Stimulated activated CD4-positive, alpha-beta T cell treated with anti-CD3 and anti-CD28 coated beads, Interleukin-12 subunit alpha, Interleukin-12 subunit beta, amount 100 ng/mL, for 4 hours (primary cell): ENCODE data around the gene PCCB.
"Not testable (repeated sequence)": the region's sequence is repeated elsewhere in the genome, so short reads cannot be mapped to it uniquely, and the experiment has no call there.

ENCODE experiments used
- DNase-seq: peaks from one replicate; pipeline ENCODE4 v3.0.0-alpha.2; 2020

The PCCB gene

DNA sequence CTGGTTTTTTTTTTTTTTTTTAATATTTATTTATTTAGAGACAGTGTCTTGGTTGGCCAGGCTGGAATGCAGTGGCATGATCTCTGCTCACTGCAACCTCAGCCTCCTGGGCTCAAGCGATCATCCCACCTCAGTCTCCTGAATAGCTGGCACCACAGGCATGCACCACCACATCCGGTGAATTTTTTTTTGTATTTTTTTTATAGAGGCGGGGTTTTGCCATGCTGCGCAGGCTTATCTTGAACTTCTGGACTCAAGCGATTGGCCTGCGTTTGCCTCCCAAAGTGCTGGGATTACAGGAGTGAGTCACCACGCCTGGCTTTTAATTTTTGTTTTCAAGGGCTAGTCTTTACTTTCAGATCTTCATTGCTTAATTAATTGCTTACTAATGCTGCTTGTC, 13.1 kb downstream of the PCCB start:
- DNase-seq: no peak

DNA sequence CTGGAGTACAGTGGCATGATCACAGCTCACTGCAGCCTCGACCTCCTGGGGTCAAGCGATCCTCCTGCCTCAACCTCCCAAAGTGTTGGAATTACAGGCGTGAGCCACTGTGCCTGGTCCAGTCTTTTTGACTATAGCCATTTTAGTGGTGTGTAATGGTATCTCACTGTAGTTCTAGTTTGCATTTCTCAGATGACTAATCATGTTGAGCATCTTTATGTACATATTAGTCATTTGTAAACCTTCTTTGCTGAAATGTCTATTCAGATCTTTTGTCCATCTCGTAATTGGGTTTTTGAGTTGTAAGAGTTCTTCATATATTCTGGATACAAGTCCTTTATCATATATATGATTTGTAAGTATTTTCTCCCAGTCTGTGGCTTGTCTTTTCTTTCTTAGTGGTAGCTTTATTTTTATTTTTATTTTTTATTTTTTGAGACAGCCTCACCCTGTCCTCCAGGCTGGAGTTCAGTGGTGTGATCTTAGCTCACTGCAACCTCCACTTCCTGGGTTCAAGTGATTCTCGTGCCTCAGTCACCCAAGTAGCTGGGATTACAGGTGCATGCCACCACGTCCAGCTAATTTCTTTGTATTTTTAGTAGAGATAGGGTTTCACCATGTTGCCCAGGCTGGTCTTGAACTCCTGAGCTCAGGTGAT, 16.5 kb downstream of the PCCB start:
- DNase-seq: not testable (repeated sequence)

DNA sequence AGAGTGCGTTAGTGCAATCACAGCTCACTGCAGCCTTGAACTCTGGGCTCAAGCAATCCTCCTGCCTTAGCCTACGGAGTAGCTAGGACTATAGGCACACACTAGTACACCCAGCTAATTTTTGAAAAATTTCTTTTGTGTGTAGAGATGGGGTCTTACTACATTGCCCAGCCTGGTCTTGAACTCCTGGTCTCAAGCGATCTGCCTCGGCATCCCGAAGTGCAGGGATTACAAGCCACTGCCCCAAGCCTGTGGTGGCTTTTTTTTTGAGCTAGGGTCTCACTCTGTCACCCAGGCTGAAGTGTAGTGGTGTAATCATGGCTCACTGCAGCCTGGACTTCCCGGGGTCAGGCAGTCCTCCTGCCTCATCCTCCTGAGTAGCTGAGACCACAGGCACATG, 17.1 kb downstream of the PCCB start:
- no peak for DNase-seq

DNA sequence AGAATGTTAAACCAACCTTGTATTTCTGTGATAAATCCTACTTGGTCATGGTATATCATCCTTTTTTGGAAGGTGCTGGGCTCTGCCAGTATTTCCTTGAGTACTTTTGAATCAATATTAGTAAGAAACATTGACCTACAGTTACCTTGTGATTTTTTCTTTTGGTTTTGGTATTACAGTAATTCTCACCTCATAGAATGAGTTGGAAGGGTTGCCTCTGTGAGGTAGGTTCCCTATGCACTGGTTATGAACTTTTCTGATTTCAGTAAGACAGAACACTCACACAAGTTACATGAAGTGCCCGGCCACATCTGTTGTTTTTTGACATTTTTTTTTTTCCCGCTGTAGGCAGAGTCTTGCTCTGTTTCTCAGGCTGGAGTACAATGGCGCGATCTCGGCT, 20.0 kb downstream of the PCCB start:
- no peak for DNase-seq

DNA sequence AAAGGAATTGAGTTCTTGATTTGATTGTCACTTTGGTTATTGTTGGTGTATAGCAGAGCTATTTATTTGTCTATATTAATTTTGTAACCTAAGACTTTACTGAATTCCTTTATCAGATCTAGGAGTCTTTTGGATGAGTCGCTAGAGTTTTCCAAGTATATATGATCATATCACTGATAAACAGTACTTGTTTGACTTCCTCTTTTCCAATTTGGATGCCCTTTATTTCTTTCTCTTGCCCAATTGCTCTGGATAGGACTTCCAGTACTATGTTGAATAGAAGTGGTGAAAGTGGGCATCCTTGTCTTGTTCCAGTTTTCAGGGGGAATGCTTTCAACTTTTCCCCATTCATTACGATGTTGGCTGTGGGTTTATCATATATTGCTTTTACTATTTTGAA, 21.5 kb downstream of the PCCB start:
- not testable (repeated sequence) for DNase-seq

DNA sequence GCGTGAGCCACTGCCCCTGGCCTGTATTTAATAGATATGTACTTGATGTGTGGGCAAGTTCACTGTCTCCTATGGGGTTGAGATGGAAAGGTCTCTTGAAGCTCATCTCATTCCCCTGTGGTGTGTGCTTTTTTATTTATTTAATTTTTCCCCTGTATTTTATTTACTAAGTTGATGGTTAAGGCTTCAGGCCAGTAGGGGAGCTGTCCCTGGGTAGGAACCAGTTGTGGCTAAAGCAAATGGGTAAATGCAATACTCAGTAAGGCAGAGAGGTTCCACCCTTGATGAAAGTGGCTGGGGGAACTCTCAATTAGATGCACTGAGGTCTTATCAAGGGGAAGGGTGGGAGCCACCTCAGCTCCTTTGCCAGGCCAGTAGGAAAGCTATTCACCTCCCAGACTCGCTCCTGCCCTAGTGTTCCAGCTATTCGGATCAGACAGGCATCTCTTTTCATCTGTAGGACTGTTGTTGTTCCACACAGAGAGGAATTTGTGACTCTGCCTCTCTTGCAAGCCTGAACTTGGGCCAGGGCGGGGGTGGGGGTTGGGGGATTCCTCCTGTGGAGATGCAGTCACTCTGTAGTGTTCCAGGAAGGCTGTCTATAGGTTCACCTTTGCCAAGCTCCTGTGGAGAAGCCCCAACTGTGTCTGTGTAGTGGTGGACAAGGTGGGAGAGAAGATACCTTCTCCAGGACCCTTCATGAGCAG, 26.1 kb downstream of the PCCB start:
- DNase-seq: no peak

DNA sequence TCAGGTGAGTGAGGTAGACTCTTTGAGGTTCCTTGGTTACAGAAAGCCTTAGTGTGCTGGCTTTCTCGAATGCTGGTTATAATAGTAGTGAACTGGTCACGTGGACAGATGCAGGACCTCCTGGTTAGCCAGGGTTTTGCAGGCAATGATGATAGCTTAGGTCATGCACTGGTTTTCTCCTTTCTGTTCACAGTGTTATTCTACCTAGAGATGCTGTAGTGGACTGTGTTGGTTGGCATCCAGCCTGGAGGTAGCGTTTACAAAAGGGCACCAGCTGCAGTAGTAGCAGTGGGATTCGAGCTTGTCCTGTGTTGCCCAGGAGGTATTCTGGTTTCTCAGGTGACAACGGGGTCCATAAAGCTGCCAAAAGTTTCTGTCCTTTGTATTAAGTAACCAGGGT, 27.0 kb downstream of the PCCB start:
- DNase-seq: no peak

DNA sequence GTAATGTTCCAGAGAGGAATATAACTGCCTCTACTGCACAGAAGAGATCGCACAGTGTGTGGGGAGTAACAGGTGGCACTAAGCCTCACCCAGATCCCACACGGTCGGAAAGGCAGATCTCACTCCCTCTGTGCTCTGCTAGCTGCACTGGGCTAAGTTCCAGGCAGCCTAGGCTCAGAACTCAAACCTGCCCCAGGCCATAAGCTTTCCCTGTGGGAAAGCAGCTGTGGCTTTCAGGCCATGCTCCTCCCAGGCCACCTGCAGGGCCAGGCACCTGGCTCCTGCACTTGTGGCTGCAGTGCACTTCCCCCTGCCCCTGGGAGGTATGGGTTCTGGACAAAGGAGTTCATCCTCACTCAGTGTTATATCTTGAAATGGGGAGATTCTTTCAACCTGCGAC, 27.5 kb downstream of the PCCB start:
- DNase-seq: no peak

DNA sequence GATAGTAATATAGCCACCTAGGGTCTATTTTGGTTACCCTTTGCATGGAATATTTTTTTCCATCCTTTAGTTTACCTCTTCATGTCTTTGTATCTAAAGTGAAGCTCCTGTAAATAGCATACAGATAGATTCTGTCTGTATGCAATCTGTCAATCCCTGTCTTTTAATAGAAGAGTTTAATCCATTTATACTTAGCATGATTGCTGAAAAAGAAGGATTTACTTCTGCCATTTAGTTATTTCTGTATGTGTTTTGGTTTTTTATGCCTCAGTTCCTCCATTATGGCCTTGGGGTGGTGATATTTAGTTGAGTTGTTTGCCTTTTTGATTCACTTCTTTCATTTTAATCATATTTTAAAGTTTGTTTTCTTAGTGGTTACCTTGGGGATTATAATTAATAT, 29.0 kb downstream of the PCCB start:
- no peak for DNase-seq

DNA sequence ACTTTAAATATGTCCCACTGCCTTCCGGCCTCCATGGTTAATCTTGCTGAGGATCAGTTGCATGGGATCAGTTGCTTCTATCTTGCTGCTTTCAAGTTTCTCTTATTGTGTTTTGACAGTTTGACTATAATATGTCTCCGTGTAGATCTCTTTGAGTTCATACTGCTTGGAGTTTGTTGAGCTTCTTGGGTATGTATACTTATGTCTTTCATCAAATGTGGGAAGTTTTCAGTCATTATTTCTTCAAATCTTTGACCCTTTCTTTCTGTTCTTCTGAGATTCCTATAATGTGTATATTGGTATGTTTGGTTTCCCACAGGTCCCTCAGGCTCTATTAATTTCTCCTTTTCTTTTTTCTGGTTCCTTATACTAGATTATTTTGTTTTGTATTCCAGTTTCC, 30.8 kb downstream of the PCCB start:
- DNase-seq: no peak

DNA sequence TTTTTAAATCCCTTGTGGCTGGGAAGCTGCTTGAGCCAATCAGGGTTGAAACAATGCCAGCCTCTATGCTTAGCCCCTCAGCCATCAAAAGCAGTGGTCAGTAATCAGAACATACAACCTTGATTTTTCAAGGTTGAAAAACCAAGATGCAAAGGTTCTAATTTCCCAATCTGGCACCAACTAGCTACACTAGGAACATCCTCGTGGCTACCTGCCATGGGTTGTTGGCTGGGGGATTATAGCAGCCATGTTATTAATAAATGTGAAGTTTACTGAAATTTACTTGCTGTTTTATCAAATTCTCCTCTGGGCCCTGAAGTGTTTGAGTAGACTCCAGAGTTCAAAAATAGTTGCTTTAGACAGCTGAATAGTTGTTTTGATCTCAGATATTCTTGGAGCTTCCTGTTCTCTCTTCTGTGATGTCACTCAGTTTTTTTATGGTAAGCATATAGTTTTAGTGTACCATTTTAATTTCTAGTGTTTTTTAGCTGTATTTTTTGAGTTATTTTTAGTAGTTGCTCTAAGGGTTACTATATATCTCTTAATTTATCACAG, 31.9 kb downstream of the PCCB start:
- DNase-seq: no peak

DNA sequence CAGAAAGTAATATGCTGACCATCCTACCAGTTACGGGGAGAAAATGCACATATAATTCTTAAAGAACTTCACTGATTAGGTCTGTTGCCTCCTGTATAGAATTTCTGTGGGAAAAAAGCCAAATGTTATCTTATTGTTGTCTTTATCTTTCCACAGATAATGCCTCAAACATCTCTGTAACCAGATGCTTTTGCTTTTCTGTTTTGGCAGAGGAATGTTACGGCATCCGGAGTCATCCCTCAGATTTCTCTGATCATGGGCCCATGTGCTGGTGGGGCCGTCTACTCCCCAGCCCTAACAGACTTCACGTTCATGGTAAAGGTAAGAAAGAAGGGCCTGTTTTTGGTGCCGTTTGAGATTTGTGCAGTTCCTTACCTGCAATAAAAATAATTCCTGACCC, 33.5 kb downstream of the PCCB start:
- no peak for DNase-seq

DNA sequence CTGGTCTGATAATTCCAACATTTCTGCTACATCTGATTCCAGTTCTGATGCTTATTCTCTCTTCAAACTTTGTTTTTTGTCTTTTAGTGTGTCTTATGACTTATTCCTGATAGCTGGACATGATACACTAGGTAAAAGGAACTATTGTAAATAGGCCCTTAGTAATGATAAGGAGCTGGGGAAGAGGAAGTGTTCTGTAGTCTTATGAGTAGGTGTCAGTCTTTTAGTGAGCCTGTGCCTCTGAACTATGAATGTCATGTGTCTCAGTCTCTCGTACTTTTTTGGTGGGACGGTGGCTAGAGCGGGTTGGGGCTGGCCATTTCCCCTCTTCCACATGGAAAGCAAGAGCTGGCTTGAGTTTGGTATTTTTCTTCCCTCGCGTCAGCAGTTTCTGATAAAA, 41.2 kb downstream of the PCCB start:
- DNase-seq: no peak

DNA sequence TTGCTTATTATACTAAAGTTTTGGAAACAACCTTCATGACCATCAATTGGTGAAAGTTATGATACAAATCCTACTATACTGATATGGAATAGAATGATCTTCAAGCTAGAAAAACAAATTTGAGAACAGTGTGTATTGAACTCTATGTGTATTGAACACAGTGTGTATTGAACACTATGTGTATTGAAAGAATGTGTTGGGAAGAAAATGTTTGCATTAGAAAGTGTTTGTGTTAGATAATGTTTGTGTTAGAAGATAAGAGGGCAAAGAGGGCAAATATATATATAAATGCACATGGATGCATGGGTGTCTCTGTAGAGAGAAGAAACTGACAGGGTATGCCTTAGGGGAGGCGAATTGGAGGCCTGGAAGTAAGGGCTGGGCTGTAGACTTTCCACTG, 42.4 kb downstream of the PCCB start:
- DNase-seq: no peak

DNA sequence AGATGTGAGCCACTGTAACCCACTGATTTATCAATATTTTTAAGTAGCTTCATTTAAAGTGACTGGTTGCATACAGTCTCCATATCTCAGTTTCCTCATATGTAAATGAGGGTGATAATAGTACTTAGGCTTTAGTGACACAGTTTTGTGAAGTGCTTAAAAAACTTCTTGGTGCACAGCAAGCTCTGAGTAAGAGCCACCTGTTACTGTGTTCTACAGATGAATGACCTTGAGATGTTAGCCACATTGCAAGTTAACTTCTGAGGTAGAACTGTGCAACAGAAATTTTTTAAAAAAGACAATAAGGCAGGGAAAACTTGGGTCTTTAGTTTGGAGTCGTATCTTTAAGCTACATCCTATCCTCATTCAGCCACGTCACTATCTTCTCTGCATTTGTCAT, 43.1 kb downstream of the PCCB start:
- DNase-seq: no peak

DNA sequence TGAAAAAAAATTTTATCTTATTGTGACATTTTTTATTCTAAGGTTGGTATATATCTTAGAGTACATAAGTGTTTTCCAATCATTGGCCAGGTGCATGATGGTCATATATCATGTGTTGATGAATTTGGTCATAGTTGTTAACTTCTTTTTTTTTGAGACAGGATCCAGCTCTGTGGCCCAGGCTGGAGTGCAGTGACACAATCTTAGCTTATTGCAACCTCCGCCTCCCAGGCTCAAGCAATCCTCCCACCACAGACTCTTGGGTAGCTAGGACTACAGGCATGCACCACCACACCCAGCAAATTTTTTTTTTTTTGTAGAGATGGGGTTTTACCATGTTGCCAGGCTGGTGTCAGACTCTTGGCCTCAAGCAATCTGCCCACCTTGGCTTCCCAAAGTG, 44.0 kb downstream of the PCCB start:
- no peak for DNase-seq

DNA sequence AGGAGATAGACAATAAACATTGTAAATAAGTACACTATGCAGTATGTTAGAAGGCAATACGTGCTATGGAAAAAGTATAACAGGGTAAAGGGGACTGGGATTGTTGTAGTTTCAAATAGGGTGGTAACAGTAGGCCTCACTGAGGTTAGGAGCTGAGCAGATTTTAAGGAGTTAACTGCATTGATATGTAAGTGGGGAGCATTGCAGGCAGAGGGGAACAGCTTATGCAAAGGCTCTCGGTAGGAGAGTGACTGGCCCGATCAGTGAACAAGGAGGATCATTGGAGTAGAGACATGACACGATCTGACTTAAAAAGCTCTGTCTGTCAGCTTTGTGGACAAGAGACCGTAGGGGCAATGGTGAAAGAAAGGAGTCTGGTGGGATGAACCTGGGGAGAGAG, 46.8 kb downstream of the PCCB start:
- no peak for DNase-seq

DNA sequence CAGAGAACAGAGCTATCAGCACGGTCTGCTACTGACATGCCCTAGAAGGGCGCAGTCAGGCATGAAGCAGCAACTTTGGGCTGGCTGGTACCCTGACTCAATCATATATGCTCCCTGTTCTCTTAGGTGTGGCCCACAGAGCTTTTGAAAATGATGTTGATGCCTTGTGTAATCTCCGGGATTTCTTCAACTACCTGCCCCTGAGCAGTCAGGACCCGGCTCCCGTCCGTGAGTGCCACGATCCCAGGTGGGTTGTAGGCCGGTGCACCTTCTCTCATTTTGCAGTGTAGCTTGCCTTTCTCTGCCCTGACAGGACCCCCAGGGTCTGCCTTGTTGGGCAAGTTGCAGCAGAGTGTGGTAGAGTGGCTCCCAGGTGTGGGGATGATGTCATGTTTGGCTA, 47.7 kb downstream of the PCCB start:
- DNase-seq: no peak

DNA sequence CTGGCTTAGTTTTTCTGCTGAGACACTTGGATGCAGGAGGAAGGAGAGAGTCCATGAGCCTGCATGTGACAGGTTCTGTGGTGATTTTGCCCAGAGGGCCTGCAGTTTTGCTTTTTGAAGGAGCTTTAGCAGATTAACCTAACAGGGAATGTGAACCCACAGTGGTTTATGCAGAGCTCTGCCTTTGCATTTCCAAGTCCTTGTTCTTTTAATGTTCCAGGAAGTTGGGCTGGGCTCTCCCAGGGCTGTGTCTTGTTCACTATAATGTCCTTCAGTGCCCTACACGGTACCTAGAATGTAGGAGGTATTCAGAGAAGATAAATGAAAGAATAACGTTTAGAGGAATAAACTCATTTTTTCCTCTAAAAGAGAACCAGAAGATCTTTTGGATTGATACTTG, 50.3 kb downstream of the PCCB start:
- no peak for DNase-seq

DNA sequence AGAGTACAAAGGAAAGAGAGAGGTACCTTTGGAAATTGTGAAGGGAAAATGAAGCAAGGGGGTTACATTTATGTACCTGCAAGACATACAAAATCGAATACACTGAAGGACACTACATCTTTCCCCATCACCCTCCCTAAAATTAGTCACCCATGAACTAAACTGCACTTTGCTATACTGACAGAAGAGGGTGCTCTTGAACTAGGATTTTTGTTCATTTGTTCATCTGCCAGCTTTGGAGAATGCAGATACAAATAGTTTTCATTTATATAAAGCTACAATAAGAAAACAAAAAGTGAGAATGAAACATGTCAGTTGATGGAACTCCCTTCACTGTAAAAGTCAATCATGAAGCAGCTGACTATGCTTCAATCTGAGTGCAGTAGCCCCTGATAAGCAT, 55.7 kb downstream of the PCCB start:
- DNase-seq: no peak

DNA sequence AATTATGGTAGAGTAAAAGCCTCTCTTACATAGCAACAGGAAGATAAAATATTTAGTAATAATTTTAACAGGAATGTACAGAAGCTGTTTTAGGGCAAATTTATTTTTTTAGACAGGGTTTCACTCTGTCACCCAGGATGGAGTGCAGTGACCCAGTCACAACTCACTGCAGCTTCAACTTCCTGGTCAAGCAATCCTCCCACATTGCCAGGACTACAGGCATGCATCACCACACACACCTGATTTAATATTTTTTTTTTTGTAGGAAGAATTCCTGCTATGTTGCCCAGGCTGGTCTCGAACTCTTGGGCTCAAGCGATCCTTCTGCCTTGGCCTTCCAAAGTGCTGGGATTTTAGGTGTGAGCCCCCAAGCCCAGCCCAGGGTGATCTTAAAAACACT, 61.1 kb downstream of the PCCB start:
- no peak for DNase-seq

DNA sequence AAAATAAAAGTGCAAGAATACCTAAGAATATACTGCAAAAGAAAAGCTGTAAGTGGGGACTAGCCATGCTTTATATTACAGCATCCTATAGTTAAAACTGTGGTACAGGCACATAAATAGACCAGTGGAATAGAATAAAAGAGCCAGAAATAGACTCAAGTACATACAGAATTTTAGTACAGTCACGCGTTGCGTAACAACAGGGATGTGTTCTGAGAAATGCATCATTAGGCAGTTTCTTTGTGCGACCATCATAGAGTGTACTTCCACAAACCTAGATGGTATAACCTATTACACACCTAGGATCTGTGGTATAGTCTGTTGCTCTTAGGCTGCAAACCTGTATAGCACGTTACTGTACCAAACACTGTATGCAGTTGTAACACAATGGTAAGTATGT, 61.8 kb downstream of the PCCB start:
- no peak for DNase-seq

DNA sequence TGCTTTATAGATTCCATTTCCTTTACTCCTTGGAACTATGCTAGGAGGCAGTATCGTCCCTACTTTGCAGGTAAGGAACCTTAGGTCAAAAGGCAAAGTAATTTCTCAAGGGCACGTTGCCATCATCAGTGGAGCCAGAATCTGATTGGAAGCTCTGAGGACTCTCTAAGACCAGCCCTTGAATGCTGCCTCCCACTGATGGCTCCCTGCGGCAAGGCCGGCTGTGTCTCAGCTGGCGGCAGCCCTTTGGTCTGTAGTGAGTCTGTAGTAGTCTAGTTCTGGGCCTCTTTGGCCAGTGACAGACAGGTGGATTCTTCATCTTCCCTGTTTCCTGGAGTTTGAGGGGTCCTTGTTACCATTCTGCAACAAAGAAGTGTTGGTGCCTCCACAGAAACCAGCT, 76.2 kb downstream of the PCCB start:
- DNase-seq: no peak

DNA sequence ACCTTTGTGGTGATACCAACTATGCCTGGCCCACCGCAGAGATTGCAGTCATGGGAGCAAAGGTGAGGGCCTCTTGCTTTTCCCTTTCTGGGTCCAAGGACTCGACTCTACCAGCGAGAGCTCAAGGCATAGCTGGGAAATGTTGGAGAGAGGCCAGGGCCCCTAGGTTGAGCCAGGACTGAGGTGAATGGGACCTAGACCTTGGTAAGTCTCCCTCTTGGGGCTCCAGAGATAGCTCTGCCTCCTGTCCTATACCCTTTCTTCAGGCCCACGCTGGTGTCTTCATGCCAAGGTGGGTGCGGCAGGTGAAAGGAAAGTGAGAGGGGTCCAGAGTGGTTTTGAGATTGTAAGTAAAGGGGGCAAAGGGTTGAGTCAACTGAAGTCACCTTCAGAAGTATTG, 77.5 kb downstream of the PCCB start:
- DNase-seq: no peak

DNA sequence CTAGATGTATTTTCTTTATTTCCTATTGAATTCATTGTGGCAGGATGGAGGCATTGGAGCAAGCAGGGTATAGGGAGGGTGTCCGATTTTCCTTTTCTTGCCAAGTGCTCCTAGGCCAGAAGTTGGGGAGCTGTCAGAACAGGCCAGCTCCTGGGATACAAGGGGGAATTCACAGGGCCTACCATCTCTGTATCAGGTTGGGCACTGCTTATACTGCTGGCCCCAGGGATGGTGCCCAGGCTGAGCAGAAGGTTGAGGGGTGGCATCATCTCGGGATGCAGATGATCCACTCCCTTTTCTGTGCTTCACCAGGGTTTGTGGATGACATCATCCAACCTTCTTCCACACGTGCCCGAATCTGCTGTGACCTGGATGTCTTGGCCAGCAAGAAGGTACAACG, 79.5 kb downstream of the PCCB start:
- DNase-seq: no peak
